OCI-LY7 (cell line): ENCODE results near the gene CRHR2. TPM values are rescaled to one million over a fixed set of nuclear protein-coding genes. Genes with fewer than 3 reads are reported as not detected.

ENCODE experiments used
- BruUV-seq: library from RNA; stranded (reverse); fragments of 400-500 nt; replicated peaks from 2 replicates; lab custom pipeline; 2021; lab: Mats Ljungman, UMichigan
- CTCF ChIA-PET: fragments of 300-600 bp; sonication (Branson Sonifier 250); formaldehyde crosslinking; loops from one replicate; lab custom pipeline; 2022; ENCODE audit warnings: antibody characterized with exemption; ENCODE audit not compliant: unreplicated experiment; lab: Charles Lee
- POLR2A ChIA-PET: fragments of 300-600 bp; sonication (Branson Sonifier 250); formaldehyde crosslinking; loops from one replicate; lab custom pipeline; 2022; ENCODE audit warnings: antibody characterized with exemption; lab: Charles Lee
- DNase-seq: peaks from one replicate; pipeline ENCODE4 v3.0.0-alpha.2; 2015; ENCODE audit warnings: low spot score
- H2AFZ ChIP-seq: fragments of 200-600 bp; sonication (generic), shearing (Covaris generic); 2 replicates; pipeline ENCODE4 v1.6.1; 2014; ENCODE audit warnings: mild to moderate bottlenecking, antibody characterized with exemption, low read length, moderate library complexity
- H3K27ac ChIP-seq: fragments of 200-600 bp; sonication (generic); 2 replicates; pipeline ENCODE4 v1.5.1; 2014; ENCODE audit warnings: mixed run types, low read depth, mild to moderate bottlenecking, moderate library complexity, low read length, inconsistent platforms; ENCODE audit not compliant: poor library complexity, severe bottlenecking
- H3K36me3 ChIP-seq: fragments of 200-600 bp; sonication (generic); 2 replicates; pipeline ENCODE4 v1.6.1; 2014; ENCODE audit warnings: mild to moderate bottlenecking, antibody characterized with exemption, low read length, moderate library complexity, mixed read lengths; ENCODE audit not compliant: insufficient read depth
- H3K4me1 ChIP-seq: fragments of 200-600 bp; sonication (generic); 2 replicates; pipeline ENCODE4 v1.5.1; 2014; ENCODE audit warnings: mild to moderate bottlenecking, low read length; ENCODE audit not compliant: insufficient read depth, poor library complexity, severe bottlenecking
- H3K4me2 ChIP-seq: fragments of 200-600 bp; sonication (generic); 2 replicates; pipeline ENCODE4 v1.6.1; 2014; ENCODE audit warnings: mild to moderate bottlenecking, low read length
- H3K4me3 ChIP-seq: fragments of 200-600 bp; sonication (generic); 2 replicates; pipeline ENCODE4 v1.5.1; 2014; ENCODE audit warnings: mild to moderate bottlenecking, low read depth, low read length; ENCODE audit not compliant: poor library complexity, severe bottlenecking
- H3K79me2 ChIP-seq: fragments of 200-600 bp; sonication (generic); 2 replicates; pipeline ENCODE4 v1.6.1; 2016; ENCODE audit warnings: low read depth, mild to moderate bottlenecking, low read length, moderate library complexity, mixed read lengths; ENCODE audit not compliant: insufficient read depth
- H3K9me2 ChIP-seq: fragments of 200-600 bp; sonication (generic); 2 replicates; pipeline ENCODE4 v1.6.1; 2016; ENCODE audit warnings: mild to moderate bottlenecking, low read length, mixed read lengths; ENCODE audit not compliant: insufficient read depth
- H3K9me3 ChIP-seq: fragments of 200-600 bp; sonication (generic); 2 replicates; pipeline ENCODE4 v1.6.1; 2014; ENCODE audit warnings: mild to moderate bottlenecking, mixed run types, low read length, mixed read lengths
- H4K20me1 ChIP-seq: fragments of 200-600 bp; sonication (generic); 2 replicates; pipeline ENCODE4 v1.6.1; 2014; ENCODE audit warnings: mild to moderate bottlenecking, antibody characterized with exemption, low read length, moderate library complexity, mixed read lengths; ENCODE audit not compliant: insufficient read depth
- CTCF ChIP-seq: fragments of 200-600 bp; sonication (generic); conservative IDR thresholded peaks from 2 replicates; pipeline ENCODE4 v1.5.1; 2014; ENCODE audit warnings: mild to moderate bottlenecking, antibody characterized with exemption, low read length, moderate library complexity, mixed read lengths
- EZH2phosphoT487 ChIP-seq: fragments of 200-600 bp; sonication (generic); IDR thresholded peaks from 2 replicates; pipeline ENCODE4 v1.6.1; 2018; ENCODE audit warnings: low read depth, borderline replicate concordance, mild to moderate bottlenecking, mixed run types, antibody characterized with exemption, low read length, moderate library complexity, mixed read lengths
- intact Hi-C: fragments of 100-400 bp; cut with micrococcal nuclease; formaldehyde crosslinking; loops from one replicate; pipeline ENCODE4 v1.10.0; 2022; ENCODE audit not compliant: unreplicated experiment
- total RNA-seq, 2 experiments: library from RNA; depleted of rRNA in 1 of 2; stranded (reverse); fragments of >200 nt in 1 of 2; shearing (Covaris generic) in 1 of 2; gene quantifications; 2 replicates each; pipeline ENCODE4 v1.2.3, GENCODE V29; 2014 to 2022

The CRHR2 gene
- total RNA-seq, 2 experiments from 2014 or later, result not detected

GRCh38 chr7:30630986-30631385, 51.3 kb downstream of the CRHR2 start:
- no peak overlapping the region for H2AFZ ChIP-seq
- CTCF ChIA-PET, result no interaction called here
- H3K27ac ChIP-seq, result peak overlapping the region; percentile 60
- H3K4me2 ChIP-seq, result 0 out of 2 replicates have a peak overlapping the region, but pooled peaks have one; percentile 1
- peaks cover 17% of the 10 kb centered on the region for H3K4me1 ChIP-seq
- no TSS peak for BruUV-seq
- H3K36me3 ChIP-seq, result peaks cover 100% of the 10 kb centered on the region
- H3K9me3 ChIP-seq, result peaks cover 4% of the 10 kb centered on the region; the same call in 1 of the 2 replicates
- peaks cover 5% of the 10 kb centered on the region; the same call in 1 of the 2 replicates for H3K79me2 ChIP-seq
- no peak overlapping the region for H3K4me3 ChIP-seq
- peak; percentile 51 for DNase-seq
- no peaks in the 10 kb centered on the region for H3K9me2 ChIP-seq
- no peak for TF ChIP-seq CTCF
- no peak for TF ChIP-seq EZH2phosphoT487
- H4K20me1 ChIP-seq, result 0 out of 2 replicates have a peak, but pooled peaks cover 3% of the 10 kb centered on the region
- intact Hi-C loops, result loop anchor here (1.0 to 10.0 kb wide), 2 partner anchors 35 to 114 kb away; no protein-coding TSS in a partner anchor
- POLR2A ChIA-PET, result interaction anchor here (1.0 to 1.8 kb wide), 2 partner anchors 11 to 17 kb away, joined by 5 to 7 read pairs; no protein-coding TSS in a partner anchor

- ChIA-PET POLR2A (interaction anchor here (0.8 kb wide), 1 partner anchor 30 kb away, joined by 3 read pairs; no protein-coding TSS in a partner anchor), CTCF (no interaction called here)
- Histone ChIP-seq H3K4me2 (no peak overlapping the region), H3K9me2 (no peaks in the 10 kb centered on the region), H3K4me1 (peaks cover 17% of the 10 kb centered on the region), H2AFZ (no peak overlapping the region), H3K9me3 (no peaks in the 10 kb centered on the region), H4K20me1 (0 out of 2 replicates have a peak, but pooled peaks cover 3% of the 10 kb centered on the region), H3K79me2 (0 out of 2 replicates have a peak, but pooled peaks cover 3% of the 10 kb centered on the region), H3K27ac (no peak overlapping the region), H3K4me3 (no peak overlapping the region), H3K36me3 (peaks cover 100% of the 10 kb centered on the region)
- intact Hi-C loops, result no loop called here
- TF ChIP-seq CTCF (no peak), EZH2phosphoT487 (no peak)
- BruUV-seq, result no TSS peak
- no peak for DNase-seq
These were observed 55.2 kb downstream of the CRHR2 start for GRCh38 chr7:30627026-30627425.

- no peak for DNase-seq
- H3K79me2 ChIP-seq, result 0 out of 2 replicates have a peak, but pooled peaks cover 3% of the 10 kb centered on the region
- no peak overlapping the region for H2AFZ ChIP-seq
- peaks cover 100% of the 10 kb centered on the region for H3K36me3 ChIP-seq
- no peaks in the 10 kb centered on the region for H3K9me3 ChIP-seq
- H3K9me2 ChIP-seq, result no peaks in the 10 kb centered on the region
- no peak overlapping the region for H3K27ac ChIP-seq
- ChIA-PET CTCF (no interaction called here), POLR2A (interaction anchor here (0.8 kb wide), 1 partner anchor 19 kb away, joined by 3 read pairs; no protein-coding TSS in a partner anchor)
- intact Hi-C loops, result no loop called here
- no peak overlapping the region for H3K4me2 ChIP-seq
- H3K4me3 ChIP-seq, result no peak overlapping the region
- 0 out of 2 replicates have a peak, but pooled peaks cover 3% of the 10 kb centered on the region for H4K20me1 ChIP-seq
- TF ChIP-seq CTCF, result no peak
- no peak for TF ChIP-seq EZH2phosphoT487
- no TSS peak for BruUV-seq
- H3K4me1 ChIP-seq, result peaks cover 7% of the 10 kb centered on the region
These were observed 57.0 kb downstream of the CRHR2 start for GRCh38 chr7:30625283-30625682.
